ENCODE measurements around the gene TOM1L2.
"Not testable (repeated sequence)": the region's sequence is repeated elsewhere in the genome, so short reads cannot be mapped to it uniquely, and the experiment has no call there.

Gene TOM1L2

GRCh38 chr17:17942846-17943245 is 29.4 kb downstream of the TOM1L2 start:
- no peak for DNase-seq

- DNase-seq: no peak
These were observed 31.2 kb downstream of the TOM1L2 start for GRCh38 chr17:17941015-17941414.

GRCh38 chr17:17940441-17940911 is 31.7 kb downstream of the TOM1L2 start:
- no peak for DNase-seq

DNA sequence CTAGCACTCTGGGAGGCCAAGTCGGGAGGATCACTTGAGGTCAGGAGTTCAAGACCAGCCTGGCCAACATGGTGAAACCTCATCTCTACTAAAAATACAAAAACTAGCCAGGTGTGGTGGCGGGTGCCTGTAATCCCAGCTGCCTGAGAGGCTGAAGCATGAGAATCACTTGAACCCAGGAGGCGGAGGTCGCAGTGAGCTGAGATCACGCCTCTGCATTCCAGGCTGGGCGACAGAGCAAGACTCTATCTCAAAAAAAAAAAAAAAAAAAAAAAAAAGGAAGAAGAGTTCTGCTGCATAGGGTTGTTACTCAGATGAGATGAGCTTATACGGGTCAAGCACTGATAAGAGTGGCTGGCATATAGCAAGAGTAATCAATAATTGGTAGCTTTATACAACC is 32.3 kb downstream of the TOM1L2 start:
- DNase-seq: not testable (repeated sequence)

GRCh38 chr17:17938388-17939107 is 33.7 kb downstream of the TOM1L2 start:
- no peak for DNase-seq

- no peak for DNase-seq
These were observed 34.2 kb downstream of the TOM1L2 start for GRCh38 chr17:17937958-17938357.

DNA sequence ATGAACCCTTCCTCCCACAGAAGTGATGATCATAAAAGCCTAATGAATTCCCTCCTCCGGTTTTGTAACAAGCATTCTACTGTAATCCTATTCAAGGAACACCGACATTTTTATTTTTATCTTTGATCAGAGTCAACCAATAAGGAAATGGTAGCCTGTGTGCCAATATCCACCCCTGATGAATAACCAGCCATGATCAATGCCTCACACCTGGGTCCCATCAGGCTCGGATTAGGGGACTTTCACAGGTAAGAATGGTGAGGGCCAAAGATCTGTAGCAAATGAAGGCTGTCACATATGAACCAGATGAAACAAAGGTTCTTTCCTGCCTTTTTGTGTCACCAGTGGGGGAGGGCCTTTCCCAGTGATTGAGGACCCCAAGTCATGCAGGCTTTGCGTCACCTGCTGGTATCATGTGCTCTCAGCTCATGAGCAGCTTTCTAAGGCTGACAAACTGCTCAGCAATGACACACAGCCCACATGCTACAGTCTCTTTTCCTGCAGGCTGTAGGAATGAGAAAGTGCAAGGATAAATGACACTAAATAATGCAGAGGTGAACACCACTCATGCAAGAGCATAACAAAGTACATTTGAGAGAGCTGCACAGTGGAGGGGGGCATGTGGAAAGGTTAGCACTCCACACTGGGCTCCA is 34.9 kb downstream of the TOM1L2 start:
- DNase-seq: no peak

GRCh38 chr17:17935321-17936271 is 36.6 kb downstream of the TOM1L2 start:
- DNase-seq: no peak

- no peak for DNase-seq
These were observed 37.4 kb downstream of the TOM1L2 start for GRCh38 chr17:17934806-17935205.

- no peak for DNase-seq
These were observed 38.0 kb downstream of the TOM1L2 start for GRCh38 chr17:17934214-17934613.

- DNase-seq: no peak
These were observed 38.4 kb downstream of the TOM1L2 start for GRCh38 chr17:17933775-17934174.

DNA sequence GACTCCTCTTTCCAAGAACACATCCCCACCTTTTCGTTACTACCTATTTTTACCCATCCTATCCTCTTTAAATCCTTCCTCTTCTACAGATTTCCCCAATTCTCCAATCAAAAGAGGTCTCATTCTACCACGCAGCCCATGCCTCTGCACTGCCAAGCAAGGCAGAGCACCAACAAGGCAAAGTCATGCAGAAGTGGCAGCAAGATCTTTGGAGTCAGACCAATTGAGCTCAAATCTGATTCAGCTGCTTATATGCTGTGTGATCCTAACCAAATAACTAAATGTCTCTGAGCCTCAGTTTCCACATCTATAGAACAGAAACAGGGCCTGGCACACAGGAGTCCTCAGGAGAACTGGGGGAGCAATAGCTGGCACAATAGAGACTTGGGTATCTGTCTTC is 41.0 kb downstream of the TOM1L2 start:
- DNase-seq: no peak

GRCh38 chr17:17930674-17931073 is 41.5 kb downstream of the TOM1L2 start:
- DNase-seq: no peak

DNA sequence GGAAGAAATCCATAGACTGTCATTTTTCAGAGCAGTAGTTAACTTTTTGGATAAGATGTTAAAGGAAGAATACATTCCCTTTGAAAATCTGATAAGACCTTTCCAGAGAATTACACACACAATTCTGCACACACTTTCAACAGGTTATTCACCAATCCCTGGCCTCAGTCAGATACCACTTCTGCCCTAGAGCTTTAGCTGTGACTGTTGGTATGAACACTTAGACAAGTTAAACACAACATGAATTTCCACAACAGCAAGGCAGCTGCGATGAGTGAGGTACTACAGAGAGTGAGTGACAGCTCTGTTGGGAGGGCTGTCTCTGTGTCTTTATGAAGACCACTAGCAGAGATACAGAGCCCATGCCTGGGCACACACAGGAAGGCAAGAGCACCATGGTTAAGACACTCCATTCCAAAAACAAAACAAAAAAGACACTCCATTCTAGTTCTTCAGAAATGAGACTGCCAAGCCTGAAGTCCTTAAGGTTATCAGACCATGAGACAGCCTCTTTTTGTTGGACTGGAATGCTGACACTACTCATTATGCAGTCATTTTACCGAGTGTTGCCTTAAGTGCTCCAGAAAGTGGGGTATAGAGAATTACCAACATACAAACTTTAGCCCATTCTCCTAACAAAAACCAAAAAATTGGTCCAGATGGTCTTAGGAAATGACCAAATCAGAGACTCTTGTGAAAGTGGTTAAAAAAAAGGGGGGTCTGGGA is 42.4 kb downstream of the TOM1L2 start:
- no peak for DNase-seq

DNA sequence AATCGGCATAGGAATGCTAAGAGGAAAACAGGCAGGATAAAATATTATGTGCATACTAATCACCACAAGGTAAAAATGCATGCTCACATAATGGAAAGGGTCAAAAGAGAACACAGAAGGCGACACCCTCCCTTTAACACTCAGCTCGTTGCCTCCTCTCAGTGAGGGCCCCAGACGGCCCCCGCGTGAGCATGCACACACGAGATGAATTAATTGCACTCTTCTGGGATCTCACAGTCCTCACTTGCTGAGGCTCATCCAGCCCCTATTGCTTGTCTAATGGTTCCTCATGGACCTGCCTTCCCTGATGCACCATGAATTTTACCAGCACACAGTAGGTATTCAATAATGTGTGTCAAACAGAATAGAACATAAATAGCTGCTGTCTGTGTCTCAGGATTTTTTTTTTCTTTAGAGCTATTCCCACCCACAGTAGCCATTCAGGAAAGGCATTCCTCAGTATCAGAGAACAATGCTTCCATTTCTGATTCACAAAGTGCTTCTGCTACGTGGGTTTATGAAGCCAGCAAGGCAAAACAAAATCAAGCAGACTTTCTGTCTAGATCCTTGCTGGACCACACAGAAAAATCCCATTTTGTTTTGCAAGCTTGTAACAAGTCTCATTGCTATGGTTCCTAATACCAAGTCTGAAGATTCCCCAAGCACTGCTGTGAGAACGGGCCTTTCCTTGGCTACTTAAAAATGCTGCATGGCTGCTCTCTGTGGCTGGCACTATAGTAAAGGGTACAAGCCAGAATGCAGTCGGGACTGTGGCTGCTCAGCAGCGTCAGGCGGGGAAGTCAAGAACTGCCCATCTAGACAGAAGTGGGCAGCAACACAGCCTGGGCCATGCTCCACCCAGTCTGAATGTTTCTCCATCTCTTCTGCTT is 43.6 kb downstream of the TOM1L2 start:
- no peak for DNase-seq

GRCh38 chr17:17926840-17927449 is 45.3 kb downstream of the TOM1L2 start:
- DNase-seq: no peak

- no peak for DNase-seq
These were observed 46.2 kb downstream of the TOM1L2 start for GRCh38 chr17:17926036-17926435.

- no peak for DNase-seq
These were observed 47.3 kb downstream of the TOM1L2 start for GRCh38 chr17:17924857-17925250.

- no peak for DNase-seq
These were observed 47.9 kb downstream of the TOM1L2 start for GRCh38 chr17:17924131-17924856.

DNA sequence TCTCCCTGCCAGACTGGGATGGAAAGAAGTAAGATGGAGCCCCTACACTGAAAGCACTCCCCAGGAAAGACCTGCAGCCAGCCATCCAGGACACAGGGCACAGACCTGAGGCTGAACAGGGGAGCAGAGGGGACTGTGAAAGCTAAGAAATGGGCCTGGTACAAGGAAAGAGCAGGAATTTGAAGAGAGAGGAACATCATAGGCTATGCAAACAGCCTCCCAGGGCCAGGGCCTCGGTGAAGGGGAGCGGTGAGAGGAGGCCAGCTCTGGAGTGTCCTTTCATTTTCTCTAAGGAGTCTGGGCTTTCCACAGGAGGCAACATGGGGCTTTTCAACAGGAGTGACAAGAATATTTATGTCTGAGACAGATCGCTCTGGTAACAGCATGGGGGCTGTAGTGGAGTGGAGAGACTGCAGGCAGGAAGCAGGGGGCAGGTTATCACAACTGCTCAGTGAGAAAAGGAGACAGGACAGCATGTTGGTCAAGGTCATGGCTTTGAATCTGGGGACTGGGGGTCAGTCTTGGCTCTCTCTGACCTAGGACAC is 50.1 kb downstream of the TOM1L2 start:
- no peak for DNase-seq

Data from CD4-positive, alpha-beta T cell treated with Interleukin-6 for 4 hours (primary cell).